H1 (cell line): Measurements from ENCODE around the gene WDR81. TPM values are rescaled to one million over a fixed set of nuclear protein-coding genes. Genes with fewer than 3 reads are reported as not detected.
A peak's percentile ranks its signal among the peaks of the same experiment; 100 is the strongest.

Experiments
- ATF3 ChIP-seq: IDR thresholded peaks from 2 replicates; pipeline ENCODE4 v1.6.1; 2011; ENCODE audit warnings: low read depth, mild to moderate bottlenecking, low read length; ENCODE audit not compliant: insufficient read depth
- CHD1 ChIP-seq: IDR thresholded peaks from 2 replicates; pipeline ENCODE4 v1.6.1; 2012; ENCODE audit warnings: low read depth, low read length, improper control_type of control experiment
- EGR1 ChIP-seq: IDR thresholded peaks from 2 replicates; pipeline ENCODE4 v1.6.1; 2011; ENCODE audit warnings: low read depth, low read length, borderline replicate concordance
- HDAC6 ChIP-seq: IDR thresholded peaks from one replicate; pipeline ENCODE4 v1.7.1; 2012; ENCODE audit warnings: low read depth, mild to moderate bottlenecking, inconsistent platforms, low read length, moderate library complexity
- KDM4A ChIP-seq: IDR thresholded peaks from one replicate; pipeline ENCODE4 v1.7.1; 2012; ENCODE audit warnings: low read depth, mild to moderate bottlenecking, moderate library complexity, low read length, inconsistent platforms; ENCODE audit not compliant: severe bottlenecking
- KDM5A ChIP-seq: fragments of 200-600 bp; IDR thresholded peaks from 2 replicates; pipeline ENCODE4 v1.7.1; 2012; ENCODE audit warnings: mild to moderate bottlenecking, low read length, inconsistent platforms, mixed read lengths
- NANOG ChIP-seq: IDR thresholded peaks from 2 replicates; pipeline ENCODE4 v1.6.1; 2011; ENCODE audit warnings: low read length, low read depth, mild to moderate bottlenecking, inconsistent platforms; ENCODE audit not compliant: insufficient read depth, poor library complexity, severe bottlenecking
- NRF1 ChIP-seq: IDR thresholded peaks from 2 replicates; pipeline ENCODE4 v1.6.1; 2011; ENCODE audit warnings: mild to moderate bottlenecking, low read depth, low read length, improper control_type of control experiment
- POLR2A ChIP-seq, 2 experiments: IDR thresholded peaks; 1 replicate in 1 of 2; 2 replicates in 1 of 2; pipeline ENCODE4 v1.6.1; 2011; ENCODE audit warnings: low read depth in 2 of 2, low read length in 2 of 2, mild to moderate bottlenecking in 2 of 2; ENCODE audit errors: control extremely low read depth in 1 of 2
- RFX5 ChIP-seq: IDR thresholded peaks from 2 replicates; pipeline ENCODE4 v1.6.1; 2011; ENCODE audit warnings: low read depth, low read length, improper control_type of control experiment, borderline replicate concordance
- RNF2 ChIP-seq: fragments of 200-900, 300-1000 bp; sonication (generic); IDR thresholded peaks from 2 replicates; pipeline ENCODE4 v1.7.1; 2016; ENCODE audit warnings: borderline replicate concordance, low read depth, mild to moderate bottlenecking, antibody characterized with exemption, low read length; ENCODE audit not compliant: poor library complexity, severe bottlenecking; ENCODE audit errors: missing control alignments
- SP1 ChIP-seq: IDR thresholded peaks from 2 replicates; pipeline ENCODE4 v1.6.1; 2011; ENCODE audit warnings: low read depth, low read length
- SP2 ChIP-seq: IDR thresholded peaks from 2 replicates; pipeline ENCODE4 v1.6.1; 2012; ENCODE audit warnings: mild to moderate bottlenecking, low read length, inconsistent platforms
- TAF1 ChIP-seq: IDR thresholded peaks from 2 replicates; pipeline ENCODE4 v1.6.1; 2011; ENCODE audit warnings: mild to moderate bottlenecking, low read depth, low read length
- TBP ChIP-seq: IDR thresholded peaks from 2 replicates; pipeline ENCODE4 v1.6.1; 2011; ENCODE audit warnings: low read depth, low read length, improper control_type of control experiment
- YY1 ChIP-seq: IDR thresholded peaks from 2 replicates; pipeline ENCODE4 v1.6.1; 2011; ENCODE audit warnings: low read depth, mild to moderate bottlenecking, low read length
- polyA plus RNA-seq, 7 experiments: library from polyadenylated mRNA; depleted of rRNA in 3 of 7; stranded (reverse) in 5 of 7; unstranded in 2 of 7; fragments of >200 nt in 5 of 7; fragments of 200-250 nt in 2 of 7; gene quantifications; 1 replicate in 5 of 7; 2 replicates in 1 of 7; 4 replicates in 1 of 7; pipeline versions ENCODE4 v1.2.1 to v1.2.3, GENCODE V29; 2011 to 2013; ENCODE audit warnings: missing spikeins in 2 of 7, mixed read lengths in 2 of 7
- total RNA-seq: library from RNA; stranded (reverse); fragmentation: NEBNext Ultra II Directional; extraction: Animal tissue kit (Norgen Biotek cat#: 25700); gene quantifications from 2 replicates; pipeline ENCODE4 v1.2.1, GENCODE V29; 2021
- TF ChIP-seq, protein P1 (sequence below), 3 experiments: IDR thresholded peaks; 1 replicate in 2 of 3; 2 replicates in 1 of 3; pipeline versions ENCODE4 v1.5.1 to v1.6.1; 2011; ENCODE audit warnings: low read length in 3 of 3, mild to moderate bottlenecking in 3 of 3, inconsistent platforms in 2 of 3, low read depth in 1 of 3, moderate library complexity in 1 of 3; ENCODE audit not compliant: insufficient read depth in 1 of 3; ENCODE audit errors: control extremely low read depth in 1 of 3
- TF ChIP-seq, protein P2 (sequence below): IDR thresholded peaks from 2 replicates; pipeline ENCODE4 v1.6.1; 2012; ENCODE audit warnings: inconsistent platforms

WDR81 gene
- total and polyA plus RNA-seq, 2 of the 8 experiments (the other 6 are each of a cell fraction or from before 2014, with no cell fraction given), result 9.1 to 12.3 TPM

- no peak for TF ChIP-seq CHD1
- no peak for TF ChIP-seq NANOG
- no peak for TF ChIP-seq ATF3
- no peak for TF ChIP-seq SP1
- no peak for TF ChIP-seq KDM5A
- no peak for TF ChIP-seq NRF1
- TF ChIP-seq YY1, result 0 out of 2 replicates have a peak, but pooled peaks have one; percentile 32
- peak; percentile 55; the same call in 1 of the 2 replicates for TF ChIP-seq EGR1
- peak; percentile 92 for TF ChIP-seq KDM4A
- TF ChIP-seq, protein P1, sequence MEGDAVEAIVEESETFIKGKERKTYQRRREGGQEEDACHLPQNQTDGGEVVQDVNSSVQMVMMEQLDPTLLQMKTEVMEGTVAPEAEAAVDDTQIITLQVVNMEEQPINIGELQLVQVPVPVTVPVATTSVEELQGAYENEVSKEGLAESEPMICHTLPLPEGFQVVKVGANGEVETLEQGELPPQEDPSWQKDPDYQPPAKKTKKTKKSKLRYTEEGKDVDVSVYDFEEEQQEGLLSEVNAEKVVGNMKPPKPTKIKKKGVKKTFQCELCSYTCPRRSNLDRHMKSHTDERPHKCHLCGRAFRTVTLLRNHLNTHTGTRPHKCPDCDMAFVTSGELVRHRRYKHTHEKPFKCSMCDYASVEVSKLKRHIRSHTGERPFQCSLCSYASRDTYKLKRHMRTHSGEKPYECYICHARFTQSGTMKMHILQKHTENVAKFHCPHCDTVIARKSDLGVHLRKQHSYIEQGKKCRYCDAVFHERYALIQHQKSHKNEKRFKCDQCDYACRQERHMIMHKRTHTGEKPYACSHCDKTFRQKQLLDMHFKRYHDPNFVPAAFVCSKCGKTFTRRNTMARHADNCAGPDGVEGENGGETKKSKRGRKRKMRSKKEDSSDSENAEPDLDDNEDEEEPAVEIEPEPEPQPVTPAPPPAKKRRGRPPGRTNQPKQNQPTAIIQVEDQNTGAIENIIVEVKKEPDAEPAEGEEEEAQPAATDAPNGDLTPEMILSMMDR (IDR thresholded peaks at IDR 0.05; ENCODE audit: control extremely low read depth in 1 of 3, insufficient read depth in 1 of 3, low read depth in 1 of 3, low read length in 3 of 3), result no peak
- TF ChIP-seq RNF2, result peak; percentile 28
- no peak for TF ChIP-seq RFX5
- TF ChIP-seq SP2, result no peak
- 0 out of 2 replicates have a peak, but pooled peaks have one; percentile 20 for TF ChIP-seq TAF1
- TF ChIP-seq TBP, result no peak
- TF ChIP-seq POLR2A (IDR thresholded peaks at IDR 0.05; ENCODE audit: control extremely low read depth in 1 of 2, low read depth in 2 of 2, low read length in 2 of 2), result no peak
- TF ChIP-seq, protein P2, sequence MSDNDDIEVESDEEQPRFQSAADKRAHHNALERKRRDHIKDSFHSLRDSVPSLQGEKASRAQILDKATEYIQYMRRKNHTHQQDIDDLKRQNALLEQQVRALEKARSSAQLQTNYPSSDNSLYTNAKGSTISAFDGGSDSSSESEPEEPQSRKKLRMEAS, result no peak
- TF ChIP-seq HDAC6, result no peak
Measured at GRCh38 chr17:1709971-1710806, 14.3 kb upstream of the WDR81 start, which contains the start of gene TLCD2 (continued).
